HepG2 (cell line): Measurements from ENCODE around the gene KCNIP3. TPM values are rescaled to one million over a fixed set of nuclear protein-coding genes. Genes with fewer than 3 reads are reported as not detected.

ENCODE experiments used
- CENPBD1 ChIP-seq: sonication (generic); formaldehyde crosslinking; IDR thresholded peaks from 2 replicates; pipeline ENCODE4 v1.8.0; 2022; ENCODE audit warnings: missing genetic modification reagents, low read depth, mild to moderate bottlenecking, borderline replicate concordance
- ERF ChIP-seq: IDR thresholded peaks from 2 replicates; pipeline ENCODE4 v1.6.1; 2018; ENCODE audit warnings: missing biosample characterization, missing genetic modification reagents
- FOXA1 ChIP-seq, 2 experiments: fragments of 450-650 bp in 1 of 2; sonication (generic) in 1 of 2; formaldehyde crosslinking in 1 of 2; IDR thresholded peaks; 2 replicates each; pipeline versions ENCODE4 v1.4.0 to v1.6.1; 2016 to 2020; ENCODE audit warnings: missing genetic modification reagents in 1 of 2
- HMGXB4 ChIP-seq, 2 experiments: sonication (generic) in 1 of 2; formaldehyde crosslinking in 1 of 2; IDR thresholded peaks; 2 replicates each; pipeline versions ENCODE4 v1.4.0 to v1.6.1; 2018 to 2020; ENCODE audit warnings: missing genetic modification reagents in 2 of 2, borderline replicate concordance in 1 of 2, low read depth in 1 of 2, mild to moderate bottlenecking in 1 of 2, missing biosample characterization in 1 of 2
- HNRNPH1 ChIP-seq: fragments of 200-400 bp; formaldehyde crosslinking; optimal IDR thresholded peaks from 2 replicates; pipeline ENCODE3; 2017; ENCODE audit warnings: mild to moderate bottlenecking, low read depth, low read length
- KDM2A ChIP-seq: sonication (generic); formaldehyde crosslinking; IDR thresholded peaks from 2 replicates; pipeline ENCODE4 v1.4.0; 2020; ENCODE audit warnings: low read depth, missing genetic modification reagents, borderline replicate concordance
- LBX2 ChIP-seq: sonication (generic); formaldehyde crosslinking; IDR thresholded peaks from 2 replicates; pipeline ENCODE4 v1.5.0; 2020; ENCODE audit warnings: missing genetic modification reagents, mild to moderate bottlenecking, borderline replicate concordance
- MTF2 ChIP-seq: sonication (generic); formaldehyde crosslinking; IDR thresholded peaks from 2 replicates; pipeline ENCODE4 v1.5.0; 2020; ENCODE audit warnings: missing genetic modification reagents, borderline replicate concordance
- NR2C2 ChIP-seq: sonication (generic); formaldehyde crosslinking; IDR thresholded peaks from 2 replicates; pipeline ENCODE4 v1.4.0; 2020; ENCODE audit warnings: missing genetic modification reagents, mild to moderate bottlenecking, moderate library complexity, borderline replicate concordance
- NR2F2 ChIP-seq: IDR thresholded peaks from 2 replicates; pipeline ENCODE4 v1.6.1; 2012; ENCODE audit warnings: low read depth, inconsistent platforms, borderline replicate concordance
- REPIN1 ChIP-seq: sonication (generic); formaldehyde crosslinking; IDR thresholded peaks from 2 replicates; pipeline ENCODE4 v1.8.0; 2022; ENCODE audit warnings: missing genetic modification reagents, low read depth, mild to moderate bottlenecking, borderline replicate concordance
- RNF2 ChIP-seq: fragments of 450-650 bp; conservative IDR thresholded peaks from 2 replicates; pipeline ENCODE4 v1.6.1; 2016; ENCODE audit warnings: low read depth
- SIN3B ChIP-seq: fragments of 150-350 bp; IDR thresholded peaks from 2 replicates; pipeline ENCODE4 v1.6.1; 2014; ENCODE audit warnings: low read length
- SMAD9 ChIP-seq: sonication (generic); formaldehyde crosslinking; IDR thresholded peaks from 2 replicates; pipeline ENCODE4 v1.5.1; 2020; ENCODE audit warnings: mild to moderate bottlenecking, missing genetic modification reagents
- SMARCE1 ChIP-seq: fragments of 450-650 bp; IDR thresholded peaks from 2 replicates; pipeline ENCODE4 v1.6.1; 2017; ENCODE audit warnings: borderline replicate concordance
- SSRP1 ChIP-seq: IDR thresholded peaks from 2 replicates; pipeline ENCODE4 v1.6.1; 2016; ENCODE audit warnings: control low read depth
- TEAD2 ChIP-seq: sonication (generic); formaldehyde crosslinking; IDR thresholded peaks from 2 replicates; pipeline ENCODE4 v1.9.0; 2021; ENCODE audit warnings: missing genetic modification reagents
- TOPORS ChIP-seq: sonication (generic); formaldehyde crosslinking; IDR thresholded peaks from 2 replicates; pipeline ENCODE4 v1.8.0; 2023; ENCODE audit warnings: mild to moderate bottlenecking, missing genetic modification reagents
- UBTF ChIP-seq: sonication (generic); formaldehyde crosslinking; IDR thresholded peaks from 2 replicates; pipeline ENCODE4 v1.4.0; 2020; ENCODE audit warnings: mild to moderate bottlenecking, missing genetic modification reagents
- ZNF570 ChIP-seq: sonication (generic); formaldehyde crosslinking; IDR thresholded peaks from 2 replicates; pipeline ENCODE4 v1.4.0; 2020; ENCODE audit warnings: mild to moderate bottlenecking, missing genetic modification reagents, borderline replicate concordance
- ZNF639 ChIP-seq: conservative IDR thresholded peaks from 2 replicates; pipeline ENCODE4 v1.6.1; 2018; ENCODE audit warnings: missing genetic modification reagents
- ZNF703 ChIP-seq: sonication (generic); formaldehyde crosslinking; IDR thresholded peaks from 2 replicates; pipeline ENCODE4 v1.5.1; 2020; ENCODE audit warnings: missing genetic modification reagents, mild to moderate bottlenecking, moderate library complexity, borderline replicate concordance
- polyA plus RNA-seq, 8 experiments: library from polyadenylated mRNA; depleted of rRNA in 3 of 8; stranded (reverse) in 7 of 8; unstranded in 1 of 8; fragments of >200 nt; fragmentation: Illumina TruSeq in 4 of 8; extraction: Trizol in 4 of 8; gene quantifications; 2 replicates each; pipeline versions ENCODE4 v1.2.1 to v1.2.3, GENCODE V29; 2011 to 2016; ENCODE audit warnings: low read depth in 4 of 8, missing spikeins in 1 of 8, mixed read lengths in 1 of 8; ENCODE audit not compliant: insufficient read depth in 1 of 8
- total RNA-seq, 5 experiments: library from RNA; depleted of rRNA; stranded (reverse); fragments of >200 nt; fragmentation: Illumina TruSeq; extraction: Trizol; gene quantifications; 2 replicates each; pipeline ENCODE4 v1.2.3, GENCODE V29; 2016; ENCODE audit warnings: low read depth in 1 of 5

KCNIP3 gene
- total and polyA plus RNA-seq, 2 of the 13 experiments (the other 11 are each of a cell fraction or from before 2014, with no cell fraction given): not detected

GRCh38 chr2:95345563-95346230 is 48.5 kb downstream of the KCNIP3 start (continued):
- TF ChIP-seq SIN3B (no peak), CENPBD1 (CRISPR knock-in tag) (no peak), ZNF639 (CRISPR knock-in tag) (no peak), SSRP1 (no peak), LBX2 (CRISPR knock-in tag) (no peak), ERF (peak; percentile 29; the same call in 1 of the 2 replicates), HNRNPH1 (no peak), MTF2 (CRISPR knock-in tag) (peak; percentile 100), FOXA1 (IDR thresholded peaks at IDR 0.05) (no peak), FOXA1 (CRISPR knock-in tag; IDR thresholded peaks at IDR 0.05) (no peak), ZNF703 (no peak), UBTF (CRISPR knock-in tag) (peak; percentile 63; the same call in 1 of the 2 replicates), TEAD2 (CRISPR knock-in tag) (no peak), SMARCE1 (no peak), KDM2A (CRISPR knock-in tag) (peak; percentile 90), REPIN1 (CRISPR knock-in tag) (peak; percentile 74; the same call in 1 of the 2 replicates), NR2C2 (CRISPR knock-in tag) (no peak), SMAD9 (CRISPR knock-in tag) (no peak), HMGXB4 (CRISPR knock-in tag; IDR thresholded peaks at IDR 0.05; ENCODE audit: borderline replicate concordance in 1 of 2, low read depth in 1 of 2) (peak in 1 of 2 experiments; percentile 62; a peak in 1 of 4 replicates), TOPORS (CRISPR knock-in tag) (peak; percentile 57; the same call in 1 of the 2 replicates), RNF2 (0 out of 2 replicates have a peak, but pooled peaks have one; percentile 43), NR2F2 (no peak), ZNF570 (CRISPR knock-in tag) (no peak)
